A549 (cell line): ENCODE measurements around the gene IDH3B. TPM values are rescaled to one million over a fixed set of nuclear protein-coding genes. Genes with fewer than 3 reads are reported as not detected.

Experiments used
- ATAC-seq, 2 experiments: fragments of 200-7000 bp in 1 of 2; fragments of >200 bp in 1 of 2; cut with Nextera tagmentation in 1 of 2; cut with Tn5 transposase in 1 of 2; 3 replicates each; pipeline versions ENCODE4 v1.8.0 to v1.9.1; 2018 to 2020; ENCODE audit warnings: mild to moderate bottlenecking in 1 of 2, moderate library complexity in 1 of 2
- CTCF ChIA-PET: fragments of 300-600 bp; sonication (Branson Sonifier 250); formaldehyde crosslinking; extraction: SDS; loops from one replicate; lab custom pipeline; 2021; ENCODE audit warnings: antibody characterized with exemption, inconsistent platforms; lab: Yijun Ruan, JAX
- POLR2A ChIA-PET: fragments of 350-600 bp; formaldehyde crosslinking; extraction: SDS; loops from one replicate; lab custom pipeline; 2021; ENCODE audit warnings: antibody characterized with exemption, inconsistent platforms; lab: Yijun Ruan, JAX
- DNase-seq, 2 experiments: peaks; one replicate each; pipeline versions ENCODE4 v3.0.0 to v3.0.0-alpha.2; 2011 to 2016; ENCODE audit warnings: low read depth in 1 of 2, low spot score in 1 of 2
- FAIRE-seq: peaks from 2 replicates; lab custom pipeline; 2011; peaks lifted over from hg19 to GRCh38; lab: Jason Lieb, UNC
- H3K27ac ChIP-seq, 2 experiments: fragments of >200 bp; sonication (Bioruptor Twin); formaldehyde crosslinking; 3 replicates each; pipeline ENCODE4 v1.5.1; 2016 to 2017
- H3K4me1 ChIP-seq: fragments of >200 bp; sonication (Bioruptor Twin); formaldehyde crosslinking; 3 replicates; pipeline ENCODE4 v1.6.1; 2016
- H3K4me2 ChIP-seq: fragments of >200 bp; sonication (Bioruptor Twin); formaldehyde crosslinking; 3 replicates; pipeline ENCODE4 v1.6.1; 2016
- H3K4me3 ChIP-seq: fragments of >200 bp; sonication (Bioruptor Twin); formaldehyde crosslinking; 3 replicates; pipeline ENCODE4 v1.5.1; 2016
- H3K9me3 ChIP-seq: fragments of >200 bp; sonication (Bioruptor Twin); formaldehyde crosslinking; 3 replicates; pipeline ENCODE4 v1.6.1; 2016
- BHLHE40 ChIP-seq: IDR thresholded peaks from 2 replicates; pipeline ENCODE4 v1.6.1; 2012; ENCODE audit warnings: low read depth, low read length, inconsistent platforms
- CBX8 ChIP-seq: fragments of 200-600 bp; sonication (generic); IDR thresholded peaks from 2 replicates; pipeline ENCODE4 v1.6.1; 2016
- CHD4 ChIP-seq: fragments of 200-600 bp; sonication (generic); IDR thresholded peaks from 2 replicates; pipeline ENCODE4 v1.6.1; 2016; ENCODE audit warnings: antibody characterized with exemption, mild to moderate bottlenecking, borderline replicate concordance
- EHMT2 ChIP-seq: fragments of 200-600 bp; sonication (generic); IDR thresholded peaks from 2 replicates; pipeline ENCODE4 v1.6.1; 2016; ENCODE audit warnings: antibody characterized with exemption, low read depth, mild to moderate bottlenecking, moderate library complexity
- FOSB ChIP-seq: fragments of 250-450 bp; sonication (Bioruptor Pico); IDR thresholded peaks from 2 replicates; pipeline ENCODE4 v1.5.0; 2020; ENCODE audit warnings: mild to moderate bottlenecking, moderate library complexity
- FOSL2 ChIP-seq, 2 experiments: fragments of 450-650 bp in 1 of 2; fragments of >200 bp in 1 of 2; sonication (Bioruptor Twin) in 1 of 2; formaldehyde crosslinking; IDR thresholded peaks; 2 replicates each; pipeline versions ENCODE4 v1.5.0 to v1.6.1; 2016 to 2020; ENCODE audit warnings: mild to moderate bottlenecking in 1 of 2, moderate library complexity in 1 of 2
- GATA3 ChIP-seq: IDR thresholded peaks from 2 replicates; pipeline ENCODE4 v1.6.1; 2012; ENCODE audit warnings: borderline replicate concordance
- JUN ChIP-seq, 2 experiments: fragments of >200 bp; sonication (Bioruptor Twin); formaldehyde crosslinking; IDR thresholded peaks; 2 replicates in 1 of 2; 3 replicates in 1 of 2; pipeline ENCODE4 v1.6.1; 2016 to 2017
- JUNB ChIP-seq: fragments of >200 bp; sonication (Bioruptor Twin); formaldehyde crosslinking; IDR thresholded peaks from 2 replicates; pipeline ENCODE4 v1.6.1; 2016
- MAX ChIP-seq: IDR thresholded peaks from 2 replicates; pipeline ENCODE4 v1.6.1; 2012
- NR3C1 ChIP-seq: fragments of >200 bp; sonication (Bioruptor Twin); formaldehyde crosslinking; IDR thresholded peaks from 3 replicates; pipeline ENCODE4 v1.6.1; 2017
- RARB ChIP-seq: fragments of 250-450 bp; sonication (Bioruptor Pico); IDR thresholded peaks from 2 replicates; pipeline ENCODE4 v1.8.0; 2021; ENCODE audit warnings: mild to moderate bottlenecking, moderate library complexity
- RCOR1 ChIP-seq: fragments of 150-350 bp; IDR thresholded peaks from 2 replicates; pipeline ENCODE4 v1.6.1; 2014; ENCODE audit warnings: antibody characterized with exemption, low read length, low read depth
- SMC3 ChIP-seq: fragments of >200 bp; sonication (Bioruptor Twin); formaldehyde crosslinking; IDR thresholded peaks from 3 replicates; pipeline ENCODE4 v1.6.1; 2018; ENCODE audit warnings: inconsistent platforms
- TFCP2L1 ChIP-seq: fragments of 250-450 bp; sonication (Bioruptor Pico); IDR thresholded peaks from 2 replicates; pipeline ENCODE4 v1.5.0; 2021; ENCODE audit warnings: mild to moderate bottlenecking
- TP53 ChIP-seq: fragments of 250-450 bp; sonication (Bioruptor Pico); IDR thresholded peaks from 2 replicates; pipeline ENCODE4 v1.5.0; 2021; ENCODE audit warnings: mild to moderate bottlenecking, moderate library complexity
- ZC3H11A ChIP-seq: fragments of 450-650 bp; IDR thresholded peaks from 2 replicates; pipeline ENCODE4 v1.6.1; 2014; ENCODE audit warnings: antibody characterized with exemption, mild to moderate bottlenecking
- ZNF302 ChIP-seq: fragments of 250-450 bp; sonication (Bioruptor Pico); IDR thresholded peaks from 2 replicates; pipeline ENCODE4 v1.9.0; 2021; ENCODE audit warnings: inconsistent platforms, mild to moderate bottlenecking, moderate library complexity
- ZSCAN20 ChIP-seq: fragments of 250-450 bp; sonication (Bioruptor Pico); IDR thresholded peaks from 2 replicates; pipeline ENCODE4 v1.8.0; 2022; ENCODE audit warnings: mild to moderate bottlenecking, moderate library complexity
- WGBS: methylation state at CpG from one replicate; pipeline ENCODE4 v1.1.6; 2017; ENCODE audit errors: missing lambda C conversion rate; 5-methylcytosine and 5-hydroxymethylcytosine counted together
- polyA plus RNA-seq, 4 experiments: library from polyadenylated mRNA; depleted of rRNA in 3 of 4; stranded (reverse); fragments of >200 nt; fragmentation: RNase III in 1 of 4; extraction: RNeasy Plus Mini Kit Qiagen cat#74134 plus additional on column Dnase treatment in 1 of 4; gene quantifications; 2 replicates in 3 of 4; 3 replicates in 1 of 4; pipeline ENCODE4 v1.2.3, GENCODE V29; 2011 to 2017
- TF ChIP-seq, protein P1 (sequence below): fragments of >200 bp; sonication (Bioruptor Twin); formaldehyde crosslinking; IDR thresholded peaks from 2 replicates; pipeline ENCODE4 v1.6.1; 2016
- TF ChIP-seq, protein P2 (sequence below): fragments of >200 bp; sonication (Bioruptor Twin); formaldehyde crosslinking; IDR thresholded peaks from 3 replicates; pipeline ENCODE4 v1.6.1; 2016
- TF ChIP-seq, protein P3 (sequence below): fragments of 200-600 bp; sonication (generic); IDR thresholded peaks from 2 replicates; pipeline ENCODE4 v1.6.1; 2016; ENCODE audit warnings: antibody characterized with exemption, mild to moderate bottlenecking, moderate library complexity
- TF ChIP-seq, protein P4 (sequence below): fragments of 250-450 bp; sonication (Bioruptor Pico); IDR thresholded peaks from 2 replicates; pipeline ENCODE4 v1.5.0; 2020; ENCODE audit warnings: low read depth, mild to moderate bottlenecking, moderate library complexity

Gene IDH3B
- polyA plus RNA-seq, 2 of the 4 experiments (the other 2 are of a cell fraction): 154 to 200 TPM

DNA sequence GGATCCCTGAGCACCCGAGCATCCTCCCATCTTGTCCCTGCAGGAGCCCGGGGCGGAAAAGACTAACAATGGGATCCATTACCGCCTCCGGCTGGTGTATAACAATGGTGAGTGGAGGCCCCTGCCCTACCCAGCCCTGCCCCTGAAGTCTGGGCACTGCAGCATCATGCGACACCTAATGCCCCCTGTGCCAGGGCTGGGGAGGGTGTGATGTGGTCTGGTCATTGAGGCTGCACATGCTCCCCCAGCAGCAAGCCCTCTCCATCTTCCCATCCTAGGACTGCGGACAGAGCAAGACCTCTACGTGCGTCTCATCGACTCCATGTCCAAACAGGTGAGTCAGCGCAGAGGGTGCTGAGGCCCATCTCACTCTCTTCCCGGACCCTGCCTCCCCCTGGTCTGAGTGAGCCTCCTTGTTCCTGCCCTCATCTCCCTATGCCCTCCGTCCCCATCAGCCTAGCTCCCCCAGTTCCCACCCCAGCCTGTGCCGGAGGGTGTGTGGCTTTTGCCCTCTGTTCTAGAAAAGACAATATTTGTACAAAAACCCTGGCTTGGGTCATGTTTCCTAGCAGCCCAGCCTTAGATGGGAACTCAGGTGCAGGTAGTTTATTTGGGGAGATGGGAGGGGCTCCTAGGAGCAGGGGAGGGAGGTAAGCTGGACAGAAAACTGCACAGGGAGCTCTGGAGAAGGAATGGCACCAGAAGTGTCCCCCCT, 42.1 kb upstream of the IDH3B start:
- ChIA-PET POLR2A (no interaction called here), CTCF (interaction anchor here (0.6 to 1.4 kb wide), 3 partner anchors 13 to 198 kb away, joined by 3 to 4 read pairs (median 4); no protein-coding TSS in a partner anchor)
- FAIRE-seq (no peak), DNase-seq (no peak), ATAC-seq (no peak)
- H3K4me1 ChIP-seq: no peaks in the 10 kb centered on the region
- 65% methylated on average over 14 of the region's 14 CpGs for WGBS
- H3K4me3 ChIP-seq: no peak overlapping the region
- TF ChIP-seq FOSL2 (IDR thresholded peaks at IDR 0.05) (no peak), FOSL2 (CRISPR knock-in tag; IDR thresholded peaks at IDR 0.05) (no peak), TP53 (CRISPR knock-in tag) (no peak), EHMT2 (no peak)
- no peaks in the 10 kb centered on the region for H3K9me3 ChIP-seq
- no peak overlapping the region for H3K27ac ChIP-seq
- no peak overlapping the region for H3K4me2 ChIP-seq

GRCh38 chr20:2703716-2704475, 39.9 kb upstream of the IDH3B start:
- POLR2A ChIA-PET: no interaction called here
- no peaks in the 10 kb centered on the region for H3K4me1 ChIP-seq
- 52% methylated on average over 8 of the region's 8 CpGs for WGBS

DNA sequence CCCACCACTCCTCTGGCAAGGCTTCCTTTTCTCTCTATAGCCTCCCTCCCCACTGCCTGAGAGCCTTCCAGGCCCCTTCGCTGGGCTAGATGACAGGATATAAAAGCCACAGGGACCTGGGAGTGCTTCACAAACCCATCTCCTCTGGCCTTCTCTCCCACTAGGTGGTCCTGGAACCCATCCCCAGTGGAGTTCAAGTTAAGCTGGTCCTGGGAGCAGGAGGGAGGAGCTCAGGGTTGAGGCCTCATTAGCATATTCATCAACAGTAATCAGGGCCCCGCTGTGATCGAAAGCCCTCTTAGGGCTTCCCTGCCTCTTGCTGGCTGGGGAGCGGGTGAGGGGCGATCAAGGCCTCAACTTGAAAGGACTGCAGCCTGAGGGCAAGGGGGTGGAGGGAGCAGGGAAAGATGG, 37.7 kb upstream of the IDH3B start:
- FAIRE-seq (no peak), DNase-seq (no peak)

More at GRCh38 chr20:2703716-2704475, 39.9 kb upstream of the IDH3B start:
- H3K27ac ChIP-seq: no peak overlapping the region
- no peak overlapping the region for H3K4me2 ChIP-seq
- H3K9me3 ChIP-seq: no peaks in the 10 kb centered on the region
- no peak for FAIRE-seq
- CTCF ChIA-PET: interaction anchor here (0.6 to 1.7 kb wide), 7 partner anchors 9 to 299 kb away, joined by 3 to 4 read pairs (median 3); no protein-coding TSS in a partner anchor
- no peak for ATAC-seq
- no peak for DNase-seq
- no peak for TF ChIP-seq JUNB
- TF ChIP-seq ZNF302: no peak
- TF ChIP-seq MAX: no peak
- TF ChIP-seq, protein P1, sequence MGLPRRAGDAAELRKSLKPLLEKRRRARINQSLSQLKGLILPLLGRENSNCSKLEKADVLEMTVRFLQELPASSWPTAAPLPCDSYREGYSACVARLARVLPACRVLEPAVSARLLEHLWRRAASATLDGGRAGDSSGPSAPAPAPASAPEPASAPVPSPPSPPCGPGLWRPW: no peak
- no peak for TF ChIP-seq FOSL2 (IDR thresholded peaks at IDR 0.05)
- TF ChIP-seq FOSL2 (CRISPR knock-in tag; IDR thresholded peaks at IDR 0.05): no peak
- TF ChIP-seq, all 56 proteins: peak for 0
- no peak overlapping the region for H3K4me3 ChIP-seq

More for the DNA sequence above, 37.7 kb upstream of the IDH3B start:
- no peak overlapping the region for H3K27ac ChIP-seq
- no peaks in the 10 kb centered on the region for H3K9me3 ChIP-seq
- ChIA-PET POLR2A (no interaction called here), CTCF (interaction anchor here (0.5 to 2.0 kb wide), 9 partner anchors 8 to 299 kb away, joined by 3 to 6 read pairs (median 4); no protein-coding TSS in a partner anchor)
- H3K4me2 ChIP-seq: no peak overlapping the region
- no peak for ATAC-seq
- 78% methylated on average over 5 of the region's 5 CpGs for WGBS
- TF ChIP-seq, protein P2, sequence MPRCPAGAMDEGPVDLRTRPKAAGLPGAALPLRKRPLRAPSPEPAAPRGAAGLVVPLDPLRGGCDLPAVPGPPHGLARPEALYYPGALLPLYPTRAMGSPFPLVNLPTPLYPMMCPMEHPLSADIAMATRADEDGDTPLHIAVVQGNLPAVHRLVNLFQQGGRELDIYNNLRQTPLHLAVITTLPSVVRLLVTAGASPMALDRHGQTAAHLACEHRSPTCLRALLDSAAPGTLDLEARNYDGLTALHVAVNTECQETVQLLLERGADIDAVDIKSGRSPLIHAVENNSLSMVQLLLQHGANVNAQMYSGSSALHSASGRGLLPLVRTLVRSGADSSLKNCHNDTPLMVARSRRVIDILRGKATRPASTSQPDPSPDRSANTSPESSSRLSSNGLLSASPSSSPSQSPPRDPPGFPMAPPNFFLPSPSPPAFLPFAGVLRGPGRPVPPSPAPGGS: no peak
- no peak for TF ChIP-seq FOSB (CRISPR knock-in tag)
- TF ChIP-seq CBX8: no peak
- no peak for TF ChIP-seq GATA3
- no peak for TF ChIP-seq SMC3
- TF ChIP-seq, protein P3, sequence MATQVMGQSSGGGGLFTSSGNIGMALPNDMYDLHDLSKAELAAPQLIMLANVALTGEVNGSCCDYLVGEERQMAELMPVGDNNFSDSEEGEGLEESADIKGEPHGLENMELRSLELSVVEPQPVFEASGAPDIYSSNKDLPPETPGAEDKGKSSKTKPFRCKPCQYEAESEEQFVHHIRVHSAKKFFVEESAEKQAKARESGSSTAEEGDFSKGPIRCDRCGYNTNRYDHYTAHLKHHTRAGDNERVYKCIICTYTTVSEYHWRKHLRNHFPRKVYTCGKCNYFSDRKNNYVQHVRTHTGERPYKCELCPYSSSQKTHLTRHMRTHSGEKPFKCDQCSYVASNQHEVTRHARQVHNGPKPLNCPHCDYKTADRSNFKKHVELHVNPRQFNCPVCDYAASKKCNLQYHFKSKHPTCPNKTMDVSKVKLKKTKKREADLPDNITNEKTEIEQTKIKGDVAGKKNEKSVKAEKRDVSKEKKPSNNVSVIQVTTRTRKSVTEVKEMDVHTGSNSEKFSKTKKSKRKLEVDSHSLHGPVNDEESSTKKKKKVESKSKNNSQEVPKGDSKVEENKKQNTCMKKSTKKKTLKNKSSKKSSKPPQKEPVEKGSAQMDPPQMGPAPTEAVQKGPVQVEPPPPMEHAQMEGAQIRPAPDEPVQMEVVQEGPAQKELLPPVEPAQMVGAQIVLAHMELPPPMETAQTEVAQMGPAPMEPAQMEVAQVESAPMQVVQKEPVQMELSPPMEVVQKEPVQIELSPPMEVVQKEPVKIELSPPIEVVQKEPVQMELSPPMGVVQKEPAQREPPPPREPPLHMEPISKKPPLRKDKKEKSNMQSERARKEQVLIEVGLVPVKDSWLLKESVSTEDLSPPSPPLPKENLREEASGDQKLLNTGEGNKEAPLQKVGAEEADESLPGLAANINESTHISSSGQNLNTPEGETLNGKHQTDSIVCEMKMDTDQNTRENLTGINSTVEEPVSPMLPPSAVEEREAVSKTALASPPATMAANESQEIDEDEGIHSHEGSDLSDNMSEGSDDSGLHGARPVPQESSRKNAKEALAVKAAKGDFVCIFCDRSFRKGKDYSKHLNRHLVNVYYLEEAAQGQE: no peak
- TF ChIP-seq CHD4: no peak
- TF ChIP-seq TFCP2L1 (CRISPR knock-in tag): no peak
- TF ChIP-seq ZSCAN20 (CRISPR knock-in tag): no peak
- TF ChIP-seq NR3C1: no peak
- TF ChIP-seq ZC3H11A: no peak
- TF ChIP-seq, protein P4, sequence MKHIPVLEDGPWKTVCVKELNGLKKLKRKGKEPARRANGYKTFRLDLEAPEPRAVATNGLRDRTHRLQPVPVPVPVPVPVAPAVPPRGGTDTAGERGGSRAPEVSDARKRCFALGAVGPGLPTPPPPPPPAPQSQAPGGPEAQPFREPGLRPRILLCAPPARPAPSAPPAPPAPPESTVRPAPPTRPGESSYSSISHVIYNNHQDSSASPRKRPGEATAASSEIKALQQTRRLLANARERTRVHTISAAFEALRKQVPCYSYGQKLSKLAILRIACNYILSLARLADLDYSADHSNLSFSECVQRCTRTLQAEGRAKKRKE: no peak
- TF ChIP-seq FOSL2 (IDR thresholded peaks at IDR 0.05): no peak
- no peak for TF ChIP-seq FOSL2 (CRISPR knock-in tag; IDR thresholded peaks at IDR 0.05)
- TF ChIP-seq JUN (IDR thresholded peaks at IDR 0.05): no peak
- TF ChIP-seq JUNB: no peak
- TF ChIP-seq RCOR1: no peak
- TF ChIP-seq BHLHE40: no peak
- TF ChIP-seq RARB: no peak
- no peak overlapping the region for H3K4me3 ChIP-seq
- H3K4me1 ChIP-seq: no peaks in the 10 kb centered on the region
